SK-N-SH treated with all-trans-retinoic acid at 6 μM for 48 hours (cell line): ENCODE data around the gene OR52E8.

Experiments
- ARNTL ChIP-seq: fragments of 450-650 bp; formaldehyde crosslinking; IDR thresholded peaks from 2 replicates; pipeline ENCODE4 v1.5.0; 2020; ENCODE audit warnings: low read depth, mild to moderate bottlenecking, moderate library complexity, borderline replicate concordance
- BACH2 ChIP-seq: fragments of 250-450 bp; sonication (Bioruptor Pico); IDR thresholded peaks from 2 replicates; pipeline ENCODE4 v1.9.0; 2021; ENCODE audit warnings: mild to moderate bottlenecking, borderline replicate concordance
- CSDC2 ChIP-seq: fragments of 250-450 bp; sonication (Bioruptor Pico); IDR thresholded peaks from 2 replicates; pipeline ENCODE4 v1.5.0; 2020; ENCODE audit warnings: mild to moderate bottlenecking, moderate library complexity
- PATZ1 ChIP-seq: fragments of 250-450 bp; sonication (Bioruptor Pico); IDR thresholded peaks from 2 replicates; pipeline ENCODE4 v1.8.0; 2020; ENCODE audit warnings: mild to moderate bottlenecking, moderate library complexity, borderline replicate concordance
- POU6F1 ChIP-seq: fragments of 250-450 bp; sonication (Bioruptor Pico); IDR thresholded peaks from 2 replicates; pipeline ENCODE4 v1.8.0; 2021; ENCODE audit warnings: low read depth, mild to moderate bottlenecking, moderate library complexity, borderline replicate concordance
- SNAI2 ChIP-seq: fragments of 250-450 bp; sonication (Bioruptor Pico); IDR thresholded peaks from 2 replicates; pipeline ENCODE4 v1.5.0; 2020; ENCODE audit warnings: mild to moderate bottlenecking, moderate library complexity
- TCF4 ChIP-seq: fragments of 250-450 bp; sonication (Bioruptor Pico); IDR thresholded peaks from 2 replicates; pipeline ENCODE4 v1.8.0; 2021; ENCODE audit warnings: mild to moderate bottlenecking, moderate library complexity, borderline replicate concordance
- ZC3H10 ChIP-seq: fragments of 250-450 bp; sonication (Bioruptor Pico); IDR thresholded peaks from 2 replicates; pipeline ENCODE4 v1.5.1; 2021; ENCODE audit warnings: mild to moderate bottlenecking, moderate library complexity
- ZFP30 ChIP-seq: fragments of 450-650 bp; formaldehyde crosslinking; IDR thresholded peaks from 2 replicates; pipeline ENCODE4 v1.5.0; 2022; ENCODE audit warnings: mild to moderate bottlenecking, moderate library complexity
- ZNF70 ChIP-seq: fragments of 450-650 bp; formaldehyde crosslinking; IDR thresholded peaks from 2 replicates; pipeline ENCODE4 v1.5.0; 2020; ENCODE audit warnings: mild to moderate bottlenecking, moderate library complexity
- TF ChIP-seq, protein P1 (sequence below): fragments of 250-450 bp; sonication (Bioruptor Pico); IDR thresholded peaks from 2 replicates; pipeline ENCODE4 v1.5.0; 2020; ENCODE audit warnings: mild to moderate bottlenecking, moderate library complexity

DNA sequence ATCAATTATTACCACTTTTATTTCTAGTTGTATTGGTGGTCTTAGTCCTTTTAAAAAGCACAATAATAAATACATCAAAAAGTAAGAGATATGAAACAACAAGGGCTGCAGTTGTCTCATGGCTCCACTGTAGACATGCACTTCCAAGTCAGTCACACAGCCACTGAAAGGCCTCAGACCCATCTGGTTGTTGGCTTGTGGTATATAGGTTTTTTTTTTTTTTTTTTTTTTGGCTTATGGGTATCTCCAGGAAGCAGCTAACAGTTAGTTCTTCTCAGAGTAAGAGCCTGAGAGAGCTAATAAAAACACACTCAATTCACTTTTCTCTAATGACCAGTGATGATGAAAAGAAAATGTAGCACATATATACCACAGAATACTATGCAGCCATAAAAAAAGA is 9.8 kb downstream of the OR52E8 start:
- TF ChIP-seq PATZ1: no peak
- no peak for TF ChIP-seq CSDC2
- no peak for TF ChIP-seq ZFP30 (CRISPR knock-in tag)
- TF ChIP-seq BACH2 (CRISPR knock-in tag): no peak
- no peak for TF ChIP-seq POU6F1 (CRISPR knock-in tag)
- no peak for TF ChIP-seq ZC3H10 (CRISPR knock-in tag)
- no peak for TF ChIP-seq TCF4 (CRISPR knock-in tag)
- no peak for TF ChIP-seq ARNTL (CRISPR knock-in tag)
- TF ChIP-seq, protein P1, sequence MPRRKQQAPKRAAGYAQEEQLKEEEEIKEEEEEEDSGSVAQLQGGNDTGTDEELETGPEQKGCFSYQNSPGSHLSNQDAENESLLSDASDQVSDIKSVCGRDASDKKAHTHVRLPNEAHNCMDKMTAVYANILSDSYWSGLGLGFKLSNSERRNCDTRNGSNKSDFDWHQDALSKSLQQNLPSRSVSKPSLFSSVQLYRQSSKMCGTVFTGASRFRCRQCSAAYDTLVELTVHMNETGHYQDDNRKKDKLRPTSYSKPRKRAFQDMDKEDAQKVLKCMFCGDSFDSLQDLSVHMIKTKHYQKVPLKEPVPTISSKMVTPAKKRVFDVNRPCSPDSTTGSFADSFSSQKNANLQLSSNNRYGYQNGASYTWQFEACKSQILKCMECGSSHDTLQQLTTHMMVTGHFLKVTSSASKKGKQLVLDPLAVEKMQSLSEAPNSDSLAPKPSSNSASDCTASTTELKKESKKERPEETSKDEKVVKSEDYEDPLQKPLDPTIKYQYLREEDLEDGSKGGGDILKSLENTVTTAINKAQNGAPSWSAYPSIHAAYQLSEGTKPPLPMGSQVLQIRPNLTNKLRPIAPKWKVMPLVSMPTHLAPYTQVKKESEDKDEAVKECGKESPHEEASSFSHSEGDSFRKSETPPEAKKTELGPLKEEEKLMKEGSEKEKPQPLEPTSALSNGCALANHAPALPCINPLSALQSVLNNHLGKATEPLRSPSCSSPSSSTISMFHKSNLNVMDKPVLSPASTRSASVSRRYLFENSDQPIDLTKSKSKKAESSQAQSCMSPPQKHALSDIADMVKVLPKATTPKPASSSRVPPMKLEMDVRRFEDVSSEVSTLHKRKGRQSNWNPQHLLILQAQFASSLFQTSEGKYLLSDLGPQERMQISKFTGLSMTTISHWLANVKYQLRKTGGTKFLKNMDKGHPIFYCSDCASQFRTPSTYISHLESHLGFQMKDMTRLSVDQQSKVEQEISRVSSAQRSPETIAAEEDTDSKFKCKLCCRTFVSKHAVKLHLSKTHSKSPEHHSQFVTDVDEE (CRISPR knock-in tag): no peak
- TF ChIP-seq SNAI2: no peak
- TF ChIP-seq ZNF70 (CRISPR knock-in tag): no peak
